NCI-H2107 treated with DMSO at 0.1 percent for 48 hours (cell line): ENCODE measurements around the gene RAB43.

Experiments used
- DNase-seq: peaks from one replicate; lab custom pipeline; 2025; ENCODE audit not compliant: unreplicated experiment; lab: John Stamatoyannopoulos, UW

Gene RAB43

GRCh38 chr3:129061888-129062834, 59.4 kb downstream of the RAB43 start:
- no peak for DNase-seq

DNA sequence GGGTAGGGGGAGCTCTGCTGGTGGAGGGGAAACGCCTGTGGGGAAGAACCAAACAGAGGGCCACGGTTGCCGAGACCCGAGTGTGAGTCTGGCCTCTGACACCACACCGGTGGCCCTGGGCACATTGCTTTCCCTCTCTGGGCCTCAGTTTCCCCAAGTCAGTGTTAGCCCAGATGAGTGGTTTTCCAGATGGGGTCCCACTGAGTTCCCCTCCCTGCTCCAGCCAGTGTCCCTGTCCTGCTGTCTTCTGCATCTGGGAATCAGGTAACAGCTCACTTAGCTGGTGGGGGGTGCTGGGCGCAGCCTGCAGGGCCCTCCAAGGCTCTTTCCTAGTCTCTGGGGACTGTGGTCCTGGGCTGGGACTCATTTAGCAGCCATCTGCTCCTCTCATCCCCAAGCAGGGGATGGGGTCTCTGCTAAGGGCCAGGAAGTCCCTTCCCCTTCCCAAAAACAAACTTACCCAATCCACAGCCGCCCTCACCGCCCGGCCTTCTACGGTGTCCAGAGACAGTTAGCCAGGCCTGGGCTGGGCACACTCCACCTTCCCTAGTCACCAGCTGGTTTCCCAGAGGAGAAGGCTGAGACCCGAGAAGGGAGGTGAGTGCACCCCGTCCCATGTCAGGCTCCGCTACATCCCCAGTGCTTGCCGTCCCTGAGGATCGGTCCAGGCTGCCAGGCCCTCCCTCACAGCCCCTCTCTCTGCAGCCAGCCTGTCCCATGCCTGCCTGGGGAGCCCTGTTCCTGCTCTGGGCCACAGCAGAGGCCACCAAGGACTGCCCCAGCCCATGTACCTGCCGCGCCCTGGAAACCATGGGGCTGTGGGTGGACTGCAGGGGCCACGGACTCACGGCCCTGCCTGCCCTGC, 60.3 kb downstream of the RAB43 start:
- DNase-seq = peak; percentile 28

DNA sequence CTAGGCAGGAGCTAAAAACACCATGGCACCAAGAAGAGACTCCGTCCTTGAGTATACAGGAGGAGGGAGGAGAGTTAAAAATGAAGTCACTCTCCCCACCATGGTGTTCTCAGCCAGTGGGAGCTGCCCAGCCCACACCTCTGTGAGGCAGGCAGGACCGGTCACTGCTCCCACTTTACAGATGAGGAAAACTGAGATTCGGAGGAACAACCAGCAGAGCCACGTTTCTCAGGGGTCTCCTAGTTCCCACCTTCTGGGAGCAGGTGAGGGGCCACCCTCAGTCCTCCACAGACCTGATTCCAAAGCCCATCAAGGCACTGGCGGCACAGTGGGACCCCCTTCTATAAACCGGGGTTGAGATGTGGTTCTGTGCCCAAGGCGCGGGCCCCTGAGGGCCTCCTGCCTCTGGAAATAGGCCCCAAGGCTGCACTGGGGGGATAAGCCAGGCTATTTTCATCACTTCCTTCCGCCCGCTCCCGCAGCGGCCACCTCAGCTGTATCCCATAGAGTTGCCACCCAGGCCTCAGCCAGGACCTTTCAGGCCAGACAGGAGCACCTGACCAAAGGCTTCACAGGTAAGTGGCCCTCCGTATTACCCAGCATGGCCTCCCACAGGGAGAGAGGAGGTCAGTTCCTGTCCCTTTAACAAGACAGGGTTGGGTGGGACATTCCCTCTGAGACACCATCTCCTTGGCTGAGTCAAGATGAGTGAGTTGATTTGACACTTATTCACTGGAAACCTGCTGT, 61.2 kb downstream of the RAB43 start, which contains the start of gene GP9:
Gene GP9 (plus strand): TSS at position 504 of the 747 bp plus-strand sequence. CDS start 961 bp downstream, outside the sequence.
- DNase-seq = no peak

- DNase-seq = no peak
These were observed 62.2 kb downstream of the RAB43 start for GRCh38 chr3:129059311-129059958.

DNA sequence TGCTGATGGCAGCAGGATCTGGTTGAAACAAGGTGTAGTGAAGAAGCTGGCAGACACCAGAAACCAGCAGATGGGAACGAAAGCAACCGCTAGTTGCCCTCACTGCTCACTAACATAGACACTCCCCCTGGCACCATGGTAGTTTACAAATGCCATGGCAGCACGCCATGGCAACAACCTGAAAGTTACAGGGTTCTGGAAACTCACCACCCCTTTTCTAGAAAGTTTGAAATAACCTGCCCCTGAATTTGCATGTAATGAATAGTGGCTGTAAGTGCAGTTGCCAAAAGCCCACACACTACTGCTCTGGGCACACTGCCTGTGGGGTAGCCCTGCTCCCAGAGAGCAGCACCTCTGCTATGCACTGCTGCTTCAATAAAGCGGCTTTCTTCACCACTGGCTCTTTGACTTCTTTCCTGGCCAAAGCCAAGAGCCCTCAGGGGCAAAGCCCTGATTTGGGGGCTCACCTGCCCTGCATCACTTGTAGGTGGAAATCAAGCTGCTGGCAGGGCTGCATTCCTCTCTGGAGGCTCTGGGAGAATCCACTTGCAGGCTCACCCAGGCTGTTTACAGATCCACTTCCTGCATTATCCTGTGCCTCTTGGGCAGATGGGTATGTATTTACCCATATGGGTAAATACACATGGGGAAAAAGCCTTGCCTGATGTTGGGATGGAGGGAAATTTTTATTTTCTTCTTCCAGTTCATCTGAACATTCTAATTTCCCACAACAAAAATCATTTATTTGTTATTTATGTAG, 63.0 kb downstream of the RAB43 start:
- peak; percentile 50 for DNase-seq

DNA sequence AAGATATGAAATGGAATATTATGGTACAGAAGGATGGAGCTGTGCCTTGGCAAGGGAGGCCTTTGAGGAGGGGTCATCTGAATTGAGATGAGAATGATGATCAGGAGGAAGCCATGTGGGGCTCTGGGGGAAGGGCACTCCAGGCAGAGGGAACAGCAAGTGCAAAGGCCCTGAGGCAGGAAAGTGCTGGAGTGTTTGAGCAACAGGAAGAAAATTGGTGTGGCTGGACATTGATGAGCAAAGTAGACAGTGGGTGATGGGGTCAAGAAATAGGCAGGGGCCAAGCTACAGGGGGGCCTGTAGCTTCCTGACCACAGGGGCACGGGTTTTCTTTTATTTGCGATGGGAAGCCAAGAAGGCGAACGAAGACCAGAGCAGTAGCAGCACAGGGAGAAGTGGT, 64.4 kb downstream of the RAB43 start:
- DNase-seq = no peak

GRCh38 chr3:129056451-129057173, 65.0 kb downstream of the RAB43 start:
- no peak for DNase-seq

DNA sequence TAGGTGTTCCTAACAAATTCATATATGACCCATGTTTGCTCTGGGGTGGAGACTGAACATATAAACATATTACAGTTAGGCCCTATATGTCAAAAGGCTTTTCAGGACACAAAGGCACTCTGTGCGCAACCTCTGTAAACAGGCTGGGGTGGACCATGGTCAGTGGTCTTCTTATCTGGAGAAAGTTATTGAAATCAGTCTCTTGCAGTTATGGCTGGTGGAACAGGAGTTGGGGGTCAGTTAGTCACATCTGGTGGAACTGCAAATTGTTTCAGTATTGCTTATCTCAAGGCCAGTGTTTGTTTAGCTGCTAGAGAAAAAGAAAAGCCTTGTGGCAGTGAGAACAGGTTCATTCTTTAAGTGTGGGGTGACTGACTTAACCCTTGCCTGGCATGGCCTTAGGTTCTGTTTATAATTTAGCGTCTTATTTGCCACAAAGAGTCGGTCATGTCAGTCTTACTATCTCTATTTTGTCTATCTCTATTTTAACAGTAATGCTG, 66.9 kb downstream of the RAB43 start:
- no peak for DNase-seq

DNA sequence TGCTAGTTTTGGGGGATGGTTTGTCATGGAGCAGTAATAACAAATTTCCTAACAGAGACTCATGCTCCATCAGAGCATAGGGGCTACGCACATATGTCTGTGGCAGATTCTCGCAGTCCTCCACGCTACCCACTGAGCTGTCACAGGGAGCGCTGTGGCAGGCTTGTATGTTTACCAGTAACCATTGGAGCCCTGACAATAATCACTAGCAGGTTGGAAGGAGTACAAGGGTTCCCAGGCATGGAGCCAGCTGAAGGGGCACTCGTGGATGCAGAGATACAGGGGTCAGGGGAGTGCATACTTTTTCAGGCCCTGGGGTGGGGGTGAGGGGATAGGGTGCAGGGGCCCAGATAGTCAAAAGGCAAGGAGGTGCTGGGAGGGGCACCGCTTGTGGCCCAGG, 68.9 kb downstream of the RAB43 start:
- no peak for DNase-seq

DNA sequence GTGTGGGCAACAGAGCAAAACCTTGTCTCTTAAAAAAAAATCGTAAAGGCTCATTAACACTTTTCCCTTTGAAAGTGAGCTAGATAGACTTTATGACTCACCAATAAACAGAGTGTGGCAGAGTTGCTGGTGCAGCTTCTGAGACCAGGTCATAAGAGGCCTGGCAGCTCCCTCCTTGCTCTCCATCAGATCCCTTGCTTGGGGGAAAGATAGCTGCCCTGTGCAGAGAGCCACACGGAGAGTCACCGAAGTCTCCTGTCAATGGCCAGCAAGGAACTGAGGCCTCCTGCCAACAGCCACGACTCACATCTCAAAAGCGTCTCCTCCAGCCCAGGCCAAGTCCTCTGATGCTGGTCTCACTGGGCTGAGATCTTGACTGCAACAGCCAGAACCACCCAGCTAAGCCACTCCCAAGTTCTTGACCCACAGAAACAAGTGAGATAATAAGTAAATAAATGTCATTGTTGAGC, 69.7 kb downstream of the RAB43 start:
- DNase-seq = no peak

- no peak for DNase-seq
These were observed 70.9 kb downstream of the RAB43 start for GRCh38 chr3:129050556-129051295.

- DNase-seq = no peak
These were observed 74.1 kb downstream of the RAB43 start for GRCh38 chr3:129047553-129047839.

- no peak for DNase-seq
These were observed 74.7 kb downstream of the RAB43 start for GRCh38 chr3:129046732-129047552.

DNA sequence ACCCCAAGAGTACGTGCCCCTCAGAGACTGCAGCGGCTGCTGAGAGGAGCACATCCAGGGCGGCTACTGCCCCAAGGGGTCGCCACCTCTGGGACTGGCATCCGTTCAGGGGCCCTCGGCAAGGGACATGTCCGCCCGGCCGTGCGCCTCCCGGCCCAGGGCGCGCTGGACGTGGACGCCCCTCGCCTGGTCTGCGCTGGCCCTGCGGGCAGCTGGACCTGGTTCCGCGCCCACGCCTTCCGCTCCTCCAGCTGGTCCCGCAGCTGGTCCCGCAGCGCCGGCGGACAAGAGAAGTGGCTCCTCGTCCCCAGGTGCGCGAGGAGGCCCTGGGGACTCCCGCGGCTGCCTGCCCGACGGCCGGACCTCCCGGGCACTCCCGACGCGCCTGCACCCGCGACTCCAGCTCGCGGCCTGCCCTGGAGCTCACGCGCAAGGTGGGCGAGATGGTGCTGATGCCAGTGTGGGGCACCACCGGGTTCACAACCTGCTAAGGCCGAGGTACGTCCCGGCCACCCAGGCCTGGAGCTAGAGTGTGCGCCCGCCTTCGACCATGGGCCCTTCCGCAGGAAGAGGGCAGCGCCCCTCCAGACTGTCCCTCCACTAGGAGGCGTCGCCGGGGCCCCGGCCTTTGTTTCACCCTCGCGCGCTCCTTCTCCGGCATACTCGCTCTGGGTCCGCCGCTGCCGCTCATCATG, 75.4 kb downstream of the RAB43 start:
- DNase-seq = no peak

- no peak for DNase-seq
These were observed 75.9 kb downstream of the RAB43 start for GRCh38 chr3:129045675-129046036.

DNA sequence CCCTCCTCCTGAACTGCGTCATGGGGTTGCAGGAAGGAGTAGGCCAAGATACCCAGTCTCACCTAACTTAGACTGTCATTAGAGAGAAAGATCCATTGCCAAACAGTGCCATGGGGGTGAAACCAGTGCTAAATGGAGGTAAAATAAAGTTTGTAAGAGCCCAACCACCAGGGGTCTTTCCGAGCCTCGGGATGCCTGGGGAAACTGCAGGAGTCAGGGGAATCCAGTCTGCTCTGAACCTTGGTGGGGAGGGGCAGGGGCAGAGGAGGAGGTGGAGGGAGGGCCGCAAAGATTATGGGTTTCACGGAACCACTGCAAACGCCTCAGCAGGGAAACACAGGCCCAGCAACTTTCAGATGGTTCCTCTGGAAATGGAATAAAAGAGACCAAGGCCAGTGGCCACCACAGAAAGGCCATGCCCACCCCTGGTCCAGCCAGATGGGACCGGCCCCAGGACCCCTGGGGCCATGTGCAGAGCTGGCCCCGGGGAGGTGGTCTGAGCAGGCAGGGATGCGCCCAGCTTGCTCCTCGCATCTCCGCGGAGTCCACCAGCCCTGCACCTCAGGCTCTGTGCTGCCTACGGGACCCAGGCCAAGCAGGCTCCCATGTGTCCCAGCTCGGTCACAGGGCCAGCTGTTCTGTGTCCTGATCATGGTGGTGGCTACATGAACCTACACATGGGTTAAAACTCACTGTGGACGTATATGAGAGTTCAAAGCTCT, 80.9 kb downstream of the RAB43 start:
- DNase-seq = no peak

- DNase-seq = no peak
These were observed 81.6 kb downstream of the RAB43 start for GRCh38 chr3:129040039-129040336.
